ENCODE results near the gene TMEM232.

TMEM232 gene

GRCh38 chr5:110441035-110441434, 285.4 kb downstream of the TMEM232 start:
- no peak overlapping the region for H3K9ac ChIP-seq (ENCODE audit: low read length)
- H3K9me3 ChIP-seq (ENCODE audit: control insufficient read depth, low read depth, low read length): no peaks in the 10 kb centered on the region
- no peaks in the 10 kb centered on the region for H3K36me3 ChIP-seq (ENCODE audit: control insufficient read depth, low read depth, low read length)
- no peak overlapping the region for H3K27ac ChIP-seq (ENCODE audit: low read length)
- H3K4me1 ChIP-seq (ENCODE audit: control insufficient read depth, low read depth, low read length): no peaks in the 10 kb centered on the region
- no peak overlapping the region for H3K4me3 ChIP-seq (ENCODE audit: low read length)
- no peaks in the 10 kb centered on the region for H3K27me3 ChIP-seq (ENCODE audit: control insufficient read depth, insufficient read depth, low read length)

- H3K27ac ChIP-seq (ENCODE audit: low read length): no peak overlapping the region
- no peak overlapping the region for H3K9ac ChIP-seq (ENCODE audit: low read length)
- no peaks in the 10 kb centered on the region for H3K4me1 ChIP-seq (ENCODE audit: control insufficient read depth, low read depth, low read length)
- no peaks in the 10 kb centered on the region for H3K36me3 ChIP-seq (ENCODE audit: control insufficient read depth, low read depth, low read length)
- no peak overlapping the region for H3K4me3 ChIP-seq (ENCODE audit: low read length)
- H3K9me3 ChIP-seq (ENCODE audit: control insufficient read depth, low read depth, low read length): no peaks in the 10 kb centered on the region
- H3K27me3 ChIP-seq (ENCODE audit: control insufficient read depth, insufficient read depth, low read length): no peaks in the 10 kb centered on the region
Measured at GRCh38 chr5:110440058-110440457, 286.4 kb downstream of the TMEM232 start.

GRCh38 chr5:110439296-110439695, 287.2 kb downstream of the TMEM232 start:
- H3K4me1 ChIP-seq (ENCODE audit: control insufficient read depth, low read depth, low read length): no peaks in the 10 kb centered on the region
- H3K4me3 ChIP-seq (ENCODE audit: low read length): no peak overlapping the region
- no peaks in the 10 kb centered on the region for H3K36me3 ChIP-seq (ENCODE audit: control insufficient read depth, low read depth, low read length)

GRCh38 chr5:110435207-110435606, 291.3 kb downstream of the TMEM232 start:
- Histone ChIP-seq H3K9ac (ENCODE audit: low read length) (no peak overlapping the region), H3K27me3 (ENCODE audit: control insufficient read depth, insufficient read depth, low read length) (no peaks in the 10 kb centered on the region), H3K9me3 (ENCODE audit: control insufficient read depth, low read depth, low read length) (no peaks in the 10 kb centered on the region), H3K4me1 (ENCODE audit: control insufficient read depth, low read depth, low read length) (no peaks in the 10 kb centered on the region), H3K27ac (ENCODE audit: low read length) (no peak overlapping the region), H3K4me3 (ENCODE audit: low read length) (no peak overlapping the region), H3K36me3 (ENCODE audit: control insufficient read depth, low read depth, low read length) (no peaks in the 10 kb centered on the region)

More at GRCh38 chr5:110439296-110439695, 287.2 kb downstream of the TMEM232 start:
- Histone ChIP-seq H3K9ac (ENCODE audit: low read length) (no peak overlapping the region), H3K27me3 (ENCODE audit: control insufficient read depth, insufficient read depth, low read length) (no peaks in the 10 kb centered on the region), H3K9me3 (ENCODE audit: control insufficient read depth, low read depth, low read length) (no peaks in the 10 kb centered on the region), H3K27ac (ENCODE audit: low read length) (no peak overlapping the region)

GRCh38 chr5:110431603-110432002, 294.9 kb downstream of the TMEM232 start:
- Histone ChIP-seq H3K27me3 (ENCODE audit: control insufficient read depth, insufficient read depth, low read length) (no peaks in the 10 kb centered on the region), H3K4me1 (ENCODE audit: control insufficient read depth, low read depth, low read length) (no peaks in the 10 kb centered on the region), H3K4me3 (ENCODE audit: low read length) (no peak overlapping the region), H3K9me3 (ENCODE audit: control insufficient read depth, low read depth, low read length) (no peaks in the 10 kb centered on the region), H3K9ac (ENCODE audit: low read length) (no peak overlapping the region), H3K27ac (ENCODE audit: low read length) (no peak overlapping the region), H3K36me3 (ENCODE audit: control insufficient read depth, low read depth, low read length) (no peaks in the 10 kb centered on the region)

GRCh38 chr5:110414360-110414759, 312.1 kb downstream of the TMEM232 start:
- no peaks in the 10 kb centered on the region for H3K27me3 ChIP-seq (ENCODE audit: control insufficient read depth, insufficient read depth, low read length)

GRCh38 chr5:110413856-110414255, 312.6 kb downstream of the TMEM232 start:
- no peaks in the 10 kb centered on the region for H3K36me3 ChIP-seq (ENCODE audit: control insufficient read depth, low read depth, low read length)
- H3K9ac ChIP-seq (ENCODE audit: low read length): no peak overlapping the region
- no peaks in the 10 kb centered on the region for H3K4me1 ChIP-seq (ENCODE audit: control insufficient read depth, low read depth, low read length)
- no peaks in the 10 kb centered on the region for H3K9me3 ChIP-seq (ENCODE audit: control insufficient read depth, low read depth, low read length)
- no peaks in the 10 kb centered on the region for H3K27me3 ChIP-seq (ENCODE audit: control insufficient read depth, insufficient read depth, low read length)
- no peak overlapping the region for H3K27ac ChIP-seq (ENCODE audit: low read length)
- H3K4me3 ChIP-seq (ENCODE audit: low read length): no peak overlapping the region

More at GRCh38 chr5:110414360-110414759, 312.1 kb downstream of the TMEM232 start:
- H3K4me3 ChIP-seq (ENCODE audit: low read length): no peak overlapping the region
- no peak overlapping the region for H3K27ac ChIP-seq (ENCODE audit: low read length)
- H3K9me3 ChIP-seq (ENCODE audit: control insufficient read depth, low read depth, low read length): no peaks in the 10 kb centered on the region
- no peaks in the 10 kb centered on the region for H3K4me1 ChIP-seq (ENCODE audit: control insufficient read depth, low read depth, low read length)
- no peak overlapping the region for H3K9ac ChIP-seq (ENCODE audit: low read length)
- H3K36me3 ChIP-seq (ENCODE audit: control insufficient read depth, low read depth, low read length): no peaks in the 10 kb centered on the region

GRCh38 chr5:110409571-110409970, 316.9 kb downstream of the TMEM232 start:
- Histone ChIP-seq H3K27me3 (ENCODE audit: control insufficient read depth, insufficient read depth, low read length) (no peaks in the 10 kb centered on the region), H3K4me3 (ENCODE audit: low read length) (no peak overlapping the region), H3K27ac (ENCODE audit: low read length) (no peak overlapping the region), H3K4me1 (ENCODE audit: control insufficient read depth, low read depth, low read length) (no peaks in the 10 kb centered on the region), H3K36me3 (ENCODE audit: control insufficient read depth, low read depth, low read length) (no peaks in the 10 kb centered on the region), H3K9ac (ENCODE audit: low read length) (no peak overlapping the region), H3K9me3 (ENCODE audit: control insufficient read depth, low read depth, low read length) (no peaks in the 10 kb centered on the region)

- no peaks in the 10 kb centered on the region for H3K4me1 ChIP-seq (ENCODE audit: control insufficient read depth, low read depth, low read length)
- no peak overlapping the region for H3K4me3 ChIP-seq (ENCODE audit: low read length)
Measured at GRCh38 chr5:110402562-110402961, 323.9 kb downstream of the TMEM232 start.

GRCh38 chr5:110401881-110402280, 324.6 kb downstream of the TMEM232 start:
- no peak overlapping the region for H3K4me3 ChIP-seq (ENCODE audit: low read length)

More at GRCh38 chr5:110402562-110402961, 323.9 kb downstream of the TMEM232 start:
- Histone ChIP-seq H3K27me3 (ENCODE audit: control insufficient read depth, insufficient read depth, low read length) (no peaks in the 10 kb centered on the region), H3K9me3 (ENCODE audit: control insufficient read depth, low read depth, low read length) (no peaks in the 10 kb centered on the region), H3K36me3 (ENCODE audit: control insufficient read depth, low read depth, low read length) (no peaks in the 10 kb centered on the region), H3K27ac (ENCODE audit: low read length) (no peak overlapping the region), H3K9ac (ENCODE audit: low read length) (no peak overlapping the region)

GRCh38 chr5:110398951-110399350, 327.5 kb downstream of the TMEM232 start:
- Histone ChIP-seq H3K27me3 (ENCODE audit: control insufficient read depth, insufficient read depth, low read length) (no peaks in the 10 kb centered on the region), H3K9me3 (ENCODE audit: control insufficient read depth, low read depth, low read length) (no peaks in the 10 kb centered on the region), H3K36me3 (ENCODE audit: control insufficient read depth, low read depth, low read length) (no peaks in the 10 kb centered on the region), H3K4me1 (ENCODE audit: control insufficient read depth, low read depth, low read length) (no peaks in the 10 kb centered on the region), H3K9ac (ENCODE audit: low read length) (no peak overlapping the region), H3K27ac (ENCODE audit: low read length) (no peak overlapping the region), H3K4me3 (ENCODE audit: low read length) (no peak overlapping the region)

More at GRCh38 chr5:110401881-110402280, 324.6 kb downstream of the TMEM232 start:
- Histone ChIP-seq H3K9me3 (ENCODE audit: control insufficient read depth, low read depth, low read length) (no peaks in the 10 kb centered on the region), H3K4me1 (ENCODE audit: control insufficient read depth, low read depth, low read length) (no peaks in the 10 kb centered on the region), H3K27ac (ENCODE audit: low read length) (no peak overlapping the region), H3K9ac (ENCODE audit: low read length) (no peak overlapping the region), H3K27me3 (ENCODE audit: control insufficient read depth, insufficient read depth, low read length) (no peaks in the 10 kb centered on the region), H3K36me3 (ENCODE audit: control insufficient read depth, low read depth, low read length) (no peaks in the 10 kb centered on the region)

GRCh38 chr5:110397281-110397680, 329.2 kb downstream of the TMEM232 start:
- Histone ChIP-seq H3K36me3 (ENCODE audit: control insufficient read depth, low read depth, low read length) (no peaks in the 10 kb centered on the region), H3K27ac (ENCODE audit: low read length) (no peak overlapping the region), H3K4me3 (ENCODE audit: low read length) (no peak overlapping the region), H3K9me3 (ENCODE audit: control insufficient read depth, low read depth, low read length) (no peaks in the 10 kb centered on the region), H3K9ac (ENCODE audit: low read length) (no peak overlapping the region), H3K4me1 (ENCODE audit: control insufficient read depth, low read depth, low read length) (no peaks in the 10 kb centered on the region), H3K27me3 (ENCODE audit: control insufficient read depth, insufficient read depth, low read length) (no peaks in the 10 kb centered on the region)

Data from iPS-18a (cell line).